NCI-H2196 (cell line): Measurements from ENCODE around the gene NPIPA3.
"Not testable (repeated sequence)": the region's sequence is repeated elsewhere in the genome, so short reads cannot be mapped to it uniquely, and the experiment has no call there.

Experiments
- DNase-seq: peaks from one replicate; lab custom pipeline; 2025; ENCODE audit not compliant: unreplicated experiment; lab: John Stamatoyannopoulos, UW

The NPIPA3 gene

GRCh38 chr16:14703156-14704011 lies at the start of gene NPIPA3:
Gene NPIPA3, plus strand, starts transcription at chr16:14703411. Its CDS starts 5,533 bp downstream, at chr16:14708944.
- not testable (repeated sequence) for DNase-seq

- DNase-seq = no peak
Measured at GRCh38 chr16:14658063-14658462, 45.1 kb upstream of the NPIPA3 start.

GRCh38 chr16:14667347-14668266 lies 35.6 kb upstream of the NPIPA3 start:
- no peak for DNase-seq

GRCh38 chr16:14668556-14669223 lies 34.5 kb upstream of the NPIPA3 start:
- DNase-seq = no peak

GRCh38 chr16:14669776-14670175 lies 33.4 kb upstream of the NPIPA3 start:
- DNase-seq = peak; percentile 92

GRCh38 chr16:14672403-14672971 lies 30.7 kb upstream of the NPIPA3 start:
- no peak for DNase-seq

GRCh38 chr16:14676633-14677032 lies 26.6 kb upstream of the NPIPA3 start:
- DNase-seq = no peak

GRCh38 chr16:14677627-14678026 lies 25.6 kb upstream of the NPIPA3 start:
- DNase-seq = no peak

GRCh38 chr16:14678748-14679497 lies 24.3 kb upstream of the NPIPA3 start:
- no peak for DNase-seq

- DNase-seq = not testable (repeated sequence)
Measured at GRCh38 chr16:14680396-14680795, 22.8 kb upstream of the NPIPA3 start.

GRCh38 chr16:14681115-14681514 lies 22.1 kb upstream of the NPIPA3 start:
- no peak for DNase-seq

- DNase-seq = no peak
Measured at GRCh38 chr16:14682121-14682520, 21.1 kb upstream of the NPIPA3 start.

- DNase-seq = not testable (repeated sequence)
Measured at GRCh38 chr16:14685870-14686793, 17.1 kb upstream of the NPIPA3 start.

- DNase-seq = not testable (repeated sequence)
Measured at GRCh38 chr16:14694129-14694528, 9.1 kb upstream of the NPIPA3 start, which contains the start of gene PLA2G10. Gene PLA2G10, minus strand, starts transcription at chr16:14694308. Its CDS starts 79 bp downstream, at chr16:14694229.

GRCh38 chr16:14701859-14702258 lies 1.4 kb upstream of the NPIPA3 start:
- DNase-seq = not testable (repeated sequence)

GRCh38 chr16:14702672-14703071 lies 539 bp upstream of the NPIPA3 start:
- not testable (repeated sequence) for DNase-seq

- not testable (repeated sequence) for DNase-seq
Measured at GRCh38 chr16:14733233-14733632, 30.0 kb downstream of the NPIPA3 start.

GRCh38 chr16:14740832-14741385 lies 37.7 kb downstream of the NPIPA3 start:
- DNase-seq = not testable (repeated sequence)
